Natural killer cell (primary cell): ENCODE results near the gene MPHOSPH10. TPM values are rescaled to one million over a fixed set of nuclear protein-coding genes. Genes with fewer than 3 reads are reported as not detected.

Source experiments
- ATAC-seq, 3 donors: fragments of 150-1000 bp in 2 of 3; fragments of 200-7000 bp in 1 of 3; cut with Tn5 transposase; 1 replicate in 1 of 3; 2 replicates in 2 of 3; pipeline ENCODE4 v1.10.0; 2021; ENCODE audit warnings: mild to moderate bottlenecking in 2 of 3, moderate library complexity in 2 of 3
- DNase-seq, 2 donors: peaks; one replicate each; pipeline versions ENCODE4 v3.0.0 to v3.0.0-alpha.2; 2013 to 2021; ENCODE audit warnings: mixed read lengths in 1 of 2
- H3K27ac ChIP-seq: one replicate; pipeline ENCODE4 v1.5.1; 2013; ENCODE audit warnings: mild to moderate bottlenecking, low read length
- H3K27me3 ChIP-seq: one replicate; pipeline ENCODE4 v1.6.1; 2013; ENCODE audit warnings: low read length; ENCODE audit not compliant: control insufficient read depth, insufficient read depth
- H3K36me3 ChIP-seq: one replicate; pipeline ENCODE4 v1.6.1; 2013; ENCODE audit warnings: low read length; ENCODE audit not compliant: control insufficient read depth, insufficient read depth
- H3K4me1 ChIP-seq: one replicate; pipeline ENCODE4 v1.6.1; 2013; ENCODE audit warnings: low read length; ENCODE audit not compliant: control insufficient read depth, insufficient read depth
- H3K4me3 ChIP-seq: one replicate; pipeline ENCODE4 v1.5.1; 2013; ENCODE audit warnings: low read length
- H3K9me3 ChIP-seq: one replicate; pipeline ENCODE4 v1.6.1; 2013; ENCODE audit warnings: low read length; ENCODE audit not compliant: control insufficient read depth, insufficient read depth
- H3K27ac Mint-ChIP-seq, 2 donors: one replicate each; pipeline ENCODE4 v1.8.0; 2022; ENCODE audit warnings: mild to moderate bottlenecking in 2 of 2, mixed read lengths in 2 of 2, moderate library complexity in 1 of 2
- H3K27me3 Mint-ChIP-seq, 2 donors: one replicate each; pipeline ENCODE4 v1.8.0; 2022; ENCODE audit warnings: low read depth in 2 of 2, mixed read lengths in 2 of 2
- H3K36me3 Mint-ChIP-seq: one replicate; pipeline ENCODE4 v1.8.0; 2022; ENCODE audit warnings: mixed read lengths
- H3K4me1 Mint-ChIP-seq, 2 donors: one replicate each; pipeline ENCODE4 v1.8.0; 2022; ENCODE audit warnings: mixed read lengths in 2 of 2
- H3K4me3 Mint-ChIP-seq: one replicate; pipeline ENCODE4 v1.8.0; 2022; ENCODE audit warnings: mild to moderate bottlenecking, moderate library complexity, mixed read lengths
- H3K9me3 Mint-ChIP-seq, 2 donors: one replicate each; pipeline ENCODE4 v1.8.0; 2022; ENCODE audit warnings: mixed read lengths in 2 of 2
- WGBS: methylation state at CpG from one replicate; pipeline ENCODE4 v1.1.7; 2013; ENCODE audit warnings: missing lambda C conversion rate; ENCODE audit not compliant: insufficient coverage; 5-methylcytosine and 5-hydroxymethylcytosine counted together
- intact Hi-C: fragments of 100-400 bp; cut with micrococcal nuclease; formaldehyde crosslinking; loops from one replicate; pipeline ENCODE4 v1.14.2; 2022
- total RNA-seq, 4 donors: library from RNA; stranded (reverse); fragments of 120-200 nt in 1 of 4; gene quantifications; one replicate each; pipeline versions ENCODE4 v1.2.3 to v1.2.4, GENCODE V29; 2013 to 2022
- TF ChIP-seq, protein P1 (sequence below): fragments of 200-600 bp; IDR thresholded peaks from one replicate; pipeline ENCODE4 v1.8.0; 2022; ENCODE audit warnings: antibody characterized with exemption

The MPHOSPH10 gene
- total RNA-seq, 3 donors from 2014 or later (not counting 1 experiment from before 2014, with no cell fraction given) = 27.9 to 34.2 (median 31.4) TPM

DNA sequence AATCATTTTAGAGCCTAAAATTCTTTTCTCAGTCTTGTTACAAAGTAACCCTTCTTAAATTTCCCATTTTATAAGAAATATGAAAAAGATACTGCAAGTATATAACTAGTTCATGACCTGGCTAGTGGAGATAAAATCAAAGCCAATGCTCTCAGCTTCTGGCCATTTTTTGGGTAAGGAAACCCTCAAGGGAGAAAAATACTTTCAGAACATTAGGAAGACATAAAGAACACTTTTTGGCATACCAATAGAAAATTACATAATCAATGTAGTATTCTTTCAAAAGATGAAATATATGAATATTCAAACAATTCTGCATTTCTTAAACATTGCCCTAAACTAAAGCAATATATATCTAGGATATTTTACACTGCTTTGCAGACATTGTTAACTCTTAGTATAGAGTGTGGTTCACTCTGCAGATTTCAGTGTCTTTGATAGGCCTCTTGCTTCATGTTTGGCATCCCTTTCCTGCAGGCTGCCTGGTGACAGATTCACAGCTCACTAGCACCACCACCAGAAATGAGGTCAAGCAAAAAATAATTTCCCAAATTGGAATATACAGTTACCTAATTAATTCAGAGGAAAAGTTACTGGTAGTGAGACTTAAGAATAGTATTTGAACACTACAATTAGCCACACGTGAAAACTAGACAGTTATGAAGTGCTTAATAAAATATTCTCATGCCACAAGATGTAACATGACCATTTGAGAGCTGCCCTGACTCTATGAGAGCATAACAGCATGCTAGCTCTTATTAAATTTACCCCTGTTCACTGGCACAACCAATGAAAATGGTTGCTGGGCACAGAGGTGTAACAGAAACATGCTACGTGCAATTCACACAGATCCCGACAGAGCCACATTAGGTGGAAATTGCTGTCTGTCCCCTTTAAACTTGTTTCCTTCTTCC is 60.5 kb downstream of the MPHOSPH10 start:
- Mint-ChIP-seq H3K27ac (no peak overlapping the region), H3K36me3 (no peaks in the 10 kb centered on the region), H3K9me3 (peaks cover 0 to under 1% of the 10 kb centered on the region in 2 donors), H3K4me1 (no peaks in the 10 kb centered on the region), H3K27me3 (no peaks in the 10 kb centered on the region), H3K4me3 (no peak overlapping the region)
- Histone ChIP-seq H3K4me1 (no peaks in the 10 kb centered on the region), H3K36me3 (no peaks in the 10 kb centered on the region), H3K4me3 (no peak overlapping the region), H3K27me3 (no peaks in the 10 kb centered on the region), H3K9me3 (no peaks in the 10 kb centered on the region), H3K27ac (no peak overlapping the region)
- ATAC-seq (no peak), DNase-seq (peak in 1 of 2 donors; percentile 7)
- 95% methylated on average over 2 of the region's 3 CpGs for WGBS
- intact Hi-C loops = no loop called here
- TF ChIP-seq, protein P1, sequence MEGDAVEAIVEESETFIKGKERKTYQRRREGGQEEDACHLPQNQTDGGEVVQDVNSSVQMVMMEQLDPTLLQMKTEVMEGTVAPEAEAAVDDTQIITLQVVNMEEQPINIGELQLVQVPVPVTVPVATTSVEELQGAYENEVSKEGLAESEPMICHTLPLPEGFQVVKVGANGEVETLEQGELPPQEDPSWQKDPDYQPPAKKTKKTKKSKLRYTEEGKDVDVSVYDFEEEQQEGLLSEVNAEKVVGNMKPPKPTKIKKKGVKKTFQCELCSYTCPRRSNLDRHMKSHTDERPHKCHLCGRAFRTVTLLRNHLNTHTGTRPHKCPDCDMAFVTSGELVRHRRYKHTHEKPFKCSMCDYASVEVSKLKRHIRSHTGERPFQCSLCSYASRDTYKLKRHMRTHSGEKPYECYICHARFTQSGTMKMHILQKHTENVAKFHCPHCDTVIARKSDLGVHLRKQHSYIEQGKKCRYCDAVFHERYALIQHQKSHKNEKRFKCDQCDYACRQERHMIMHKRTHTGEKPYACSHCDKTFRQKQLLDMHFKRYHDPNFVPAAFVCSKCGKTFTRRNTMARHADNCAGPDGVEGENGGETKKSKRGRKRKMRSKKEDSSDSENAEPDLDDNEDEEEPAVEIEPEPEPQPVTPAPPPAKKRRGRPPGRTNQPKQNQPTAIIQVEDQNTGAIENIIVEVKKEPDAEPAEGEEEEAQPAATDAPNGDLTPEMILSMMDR = no peak

DNA sequence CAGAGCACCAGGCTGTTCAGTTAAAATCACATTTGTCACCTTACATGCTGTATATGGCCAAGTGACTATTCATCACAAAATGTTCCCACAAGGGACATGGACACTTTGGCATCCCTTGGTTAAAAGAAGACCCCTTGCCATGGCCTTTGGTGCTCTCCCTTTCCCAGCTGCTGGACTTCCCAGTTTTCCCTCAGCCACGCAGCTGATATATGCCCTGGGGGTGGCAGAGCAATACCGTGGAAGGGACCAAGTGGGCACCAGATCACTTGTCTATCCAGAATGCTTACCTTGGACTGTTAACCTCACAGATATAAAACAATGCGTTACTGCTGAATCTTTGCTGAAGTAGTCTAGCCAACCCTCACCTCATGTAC is 61.1 kb downstream of the MPHOSPH10 start:
- Mint-ChIP-seq H3K4me3 (no peak overlapping the region), H3K4me1 (no peaks in the 10 kb centered on the region), H3K27me3 (no peaks in the 10 kb centered on the region), H3K27ac (no peak overlapping the region), H3K36me3 (no peaks in the 10 kb centered on the region), H3K9me3 (peaks cover 0 to 4% of the 10 kb centered on the region in 2 donors)
- Histone ChIP-seq H3K27ac (no peak overlapping the region), H3K36me3 (no peaks in the 10 kb centered on the region), H3K4me1 (no peaks in the 10 kb centered on the region), H3K27me3 (no peaks in the 10 kb centered on the region), H3K4me3 (no peak overlapping the region), H3K9me3 (no peaks in the 10 kb centered on the region)
- intact Hi-C loops = no loop called here
- no peak for ATAC-seq
- TF ChIP-seq, protein P1 = no peak
- WGBS = 84% methylated on average over 3 of the region's 3 CpGs
- no peak for DNase-seq

Other genes starting within 250 kb of the MPHOSPH10 start
- gene VAX2, start 230.1 kb upstream of the MPHOSPH10 start, total RNA-seq = not detected
- gene ATP6V1B1, start 194.7 kb upstream of the MPHOSPH10 start, total RNA-seq = not detected
- gene ANKRD53, start 152.0 kb upstream of the MPHOSPH10 start, total RNA-seq = 1 to 10 TPM; 2.2 to 3.1 (median 2.5) TPM
- gene TEX261, start 135.8 kb upstream of the MPHOSPH10 start, total RNA-seq = 10 to 100 TPM; 30.3 to 44.2 (median 43.2) TPM
- 10 to 100 TPM; 67.3 to 93.6 (median 74.9) TPM for gene NAGK, start 62.0 kb upstream of the MPHOSPH10 start, total RNA-seq
- gene MCEE, start 405 bp upstream of the MPHOSPH10 start, total RNA-seq = 10 to 100 TPM in 1 of 3 donors, 1 to 10 TPM in 2; 8.4 to 10.4 (median 8.7) TPM
- gene PAIP2B, start 96.5 kb downstream of the MPHOSPH10 start, total RNA-seq = 1 to 10 TPM; 1.9 to 3.4 (median 3.2) TPM
- 100 to 1,000 TPM; 104 to 126 (median 113) TPM for gene ZNF638, start 201.1 kb downstream of the MPHOSPH10 start, total RNA-seq